GM18951 (cell line): ENCODE measurements around the gene SYNPO.

Experiments
- POLR2A ChIP-seq: IDR thresholded peaks from 4 replicates; pipeline ENCODE4 v1.6.1; 2011; ENCODE audit warnings: mild to moderate bottlenecking; ENCODE audit not compliant: insufficient read length, insufficient read depth; ENCODE audit errors: extremely low read depth
- in situ Hi-C: fragments of 300-500 bp; cut with MboI; formaldehyde crosslinking; loops from one replicate; pipeline ENCODE4 v1.12.0; 2022; ENCODE audit warnings: low sequenced_read_pairs, mixed read lengths, inconsistent platforms; ENCODE audit not compliant: unreplicated experiment

Gene SYNPO

DNA sequence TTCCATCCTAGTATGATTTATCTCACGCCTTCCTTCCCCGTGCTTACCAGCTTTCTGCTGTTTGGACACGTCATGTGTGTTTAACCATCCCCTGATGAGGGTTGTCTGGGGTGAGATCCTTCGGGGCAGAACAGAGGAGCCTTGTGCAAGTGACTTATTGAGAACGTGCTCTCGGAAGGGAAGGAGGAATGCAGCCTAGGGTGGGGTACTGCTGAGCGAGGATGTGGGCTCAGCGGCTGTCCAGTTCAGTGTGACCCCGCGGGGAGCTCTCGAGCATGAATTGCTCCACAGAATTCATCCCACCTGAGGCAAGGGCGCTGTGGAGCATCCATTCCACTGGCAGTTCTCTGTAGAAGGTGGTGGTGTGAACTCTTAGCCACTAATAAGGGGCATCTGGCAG is 24.6 kb downstream of the SYNPO start:
- no peak for TF ChIP-seq POLR2A
- in situ Hi-C loops = no loop called here

DNA sequence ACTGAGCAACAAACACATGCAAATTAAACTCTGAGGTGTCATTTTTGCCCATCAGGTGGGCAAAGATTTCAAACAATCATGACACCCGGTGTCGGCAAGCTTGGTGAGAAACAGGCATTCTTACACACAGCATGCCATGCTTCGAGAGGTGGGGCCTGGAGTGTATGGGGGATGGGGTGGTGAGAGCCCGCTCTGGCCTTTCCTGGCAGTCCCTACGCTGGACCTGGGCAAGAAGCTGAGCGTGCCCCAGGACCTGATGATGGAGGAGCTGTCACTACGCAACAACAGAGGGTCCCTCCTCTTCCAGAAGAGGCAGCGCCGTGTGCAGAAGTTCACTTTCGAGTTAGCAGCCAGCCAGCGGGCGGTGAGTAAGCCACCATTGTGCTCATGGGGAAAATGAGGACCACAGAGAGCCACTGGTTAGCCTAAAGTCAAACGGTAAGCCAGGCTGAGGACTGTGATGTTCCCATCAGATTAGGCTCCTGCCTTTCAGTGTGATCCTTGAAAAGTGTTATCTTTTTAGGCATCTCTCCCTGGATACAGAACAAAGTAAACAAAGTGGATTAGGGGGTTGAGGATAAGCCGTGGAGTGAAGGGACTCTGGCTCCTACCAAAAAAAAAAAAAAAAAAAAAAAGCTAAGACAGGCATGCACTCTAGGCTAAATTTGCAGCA is 30.0 kb downstream of the SYNPO start:
- in situ Hi-C loops = no loop called here
- TF ChIP-seq POLR2A = no peak

- TF ChIP-seq POLR2A = no peak
- in situ Hi-C loops = no loop called here
These were observed 30.5 kb downstream of the SYNPO start for GRCh38 chr5:150670948-150671310.

- in situ Hi-C loops = no loop called here
- no peak for TF ChIP-seq POLR2A
These were observed 31.2 kb downstream of the SYNPO start for GRCh38 chr5:150671509-150672236.

GRCh38 chr5:150672237-150672883 is 31.9 kb downstream of the SYNPO start:
- TF ChIP-seq POLR2A = no peak
- in situ Hi-C loops = no loop called here

- in situ Hi-C loops = no loop called here
- TF ChIP-seq POLR2A = no peak
These were observed 32.4 kb downstream of the SYNPO start for GRCh38 chr5:150672884-150673275.

- TF ChIP-seq POLR2A = no peak
- in situ Hi-C loops = no loop called here
These were observed 33.9 kb downstream of the SYNPO start for GRCh38 chr5:150674341-150674821.

DNA sequence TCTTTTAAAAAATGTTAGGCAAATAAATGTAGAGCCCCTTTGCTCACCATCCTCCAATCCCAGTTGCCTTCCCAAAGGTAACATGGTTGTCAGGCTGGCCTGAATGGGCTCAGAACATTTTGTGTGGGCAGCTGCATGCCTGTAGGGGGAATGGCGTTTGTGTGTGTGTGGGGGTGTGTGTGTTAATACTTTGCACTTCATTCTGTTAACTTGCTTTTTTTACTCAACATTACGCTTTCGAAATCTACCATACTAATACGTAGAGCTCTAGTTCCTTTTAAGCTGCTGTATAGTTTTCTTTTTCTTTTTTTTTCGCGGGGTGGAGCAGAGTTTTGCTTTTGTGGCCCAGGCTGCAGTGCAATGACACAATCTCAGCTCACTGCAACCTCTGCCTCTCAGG is 34.6 kb downstream of the SYNPO start:
- in situ Hi-C loops = no loop called here
- TF ChIP-seq POLR2A = no peak

DNA sequence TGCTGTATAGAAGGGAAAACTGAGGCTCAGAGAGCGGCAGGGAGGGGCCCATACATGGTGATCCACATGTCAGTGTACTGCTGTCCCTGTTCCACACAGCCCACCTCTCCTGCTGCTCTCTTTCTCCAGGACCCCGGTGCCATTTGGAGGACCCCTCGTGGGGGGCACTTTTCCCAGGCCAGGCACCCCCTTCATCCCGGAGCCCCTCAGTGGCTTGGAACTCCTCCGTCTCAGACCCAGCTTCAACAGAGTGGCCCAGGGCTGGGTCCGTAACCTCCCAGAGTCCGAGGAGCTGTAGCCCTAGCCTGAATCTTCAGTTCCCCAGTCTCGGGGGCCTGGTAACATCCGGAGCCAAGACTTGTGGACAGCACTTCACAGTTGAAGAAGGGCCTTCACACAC is 36.1 kb downstream of the SYNPO start:
- no peak for TF ChIP-seq POLR2A
- in situ Hi-C loops = no loop called here

- in situ Hi-C loops = no loop called here
- TF ChIP-seq POLR2A = no peak
These were observed 48.7 kb downstream of the SYNPO start for GRCh38 chr5:150689120-150689519.

DNA sequence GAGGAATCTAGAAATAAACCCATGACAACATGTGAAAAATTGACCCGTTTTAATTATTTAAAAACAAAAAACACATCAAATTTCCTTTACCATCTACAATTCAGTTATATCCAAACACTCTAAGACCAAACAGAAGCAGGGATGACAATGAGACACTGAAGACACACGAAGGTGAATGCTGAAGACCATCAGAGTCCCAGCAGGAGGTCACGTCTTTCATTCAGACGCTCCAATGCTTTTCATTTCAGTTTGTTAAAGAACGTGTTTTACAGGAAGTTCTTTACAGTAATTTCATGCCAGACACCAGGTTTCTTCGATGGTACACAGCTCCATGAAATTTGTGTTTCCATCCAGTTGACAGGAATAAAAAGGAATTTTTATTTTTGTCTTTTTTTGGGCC is 50.3 kb downstream of the SYNPO start:
- TF ChIP-seq POLR2A = no peak
- in situ Hi-C loops = no loop called here

GRCh38 chr5:150692276-150692675 is 51.8 kb downstream of the SYNPO start:
- TF ChIP-seq POLR2A = no peak
- in situ Hi-C loops = no loop called here

DNA sequence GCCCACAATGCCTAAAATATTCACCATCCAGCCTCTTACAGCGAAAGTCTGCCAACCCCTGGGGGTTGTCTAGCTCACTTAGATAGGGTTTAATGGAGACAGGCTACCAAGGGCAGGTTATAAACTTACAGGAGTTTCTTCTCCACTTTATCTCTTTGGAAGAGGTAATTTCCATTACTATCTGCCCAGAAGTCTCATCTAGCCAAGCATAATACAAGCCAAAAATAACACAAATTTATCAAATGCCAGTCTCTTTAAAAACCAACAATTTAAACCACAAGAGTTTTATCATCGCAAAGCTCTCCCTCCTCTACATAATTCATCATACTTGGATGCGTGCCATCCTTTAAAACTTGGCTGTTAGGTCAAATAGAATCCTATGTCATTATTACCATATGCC is 54.2 kb downstream of the SYNPO start:
- TF ChIP-seq POLR2A = no peak
- in situ Hi-C loops = no loop called here

GRCh38 chr5:150700246-150700593 is 59.8 kb downstream of the SYNPO start:
- no peak for TF ChIP-seq POLR2A

More at GRCh38 chr5:150700246-150700593, 59.8 kb downstream of the SYNPO start:
- in situ Hi-C loops = no loop called here
